Peyer's patch (tissue), 4 donors: ENCODE data around the gene PDC.

Experiments
- CTCF ChIP-seq, 6 experiments: fragments of 450-650 bp in 4 of 6; fragments of 200-600 bp in 2 of 6; sonication (generic) in 1 of 6; IDR thresholded peaks; one replicate each; pipeline ENCODE4 v1.5.1; 2017 to 2019; ENCODE audit warnings: antibody characterized with exemption in 6 of 6, mild to moderate bottlenecking in 3 of 6, moderate library complexity in 1 of 6
- POLR2A ChIP-seq, 2 donors: fragments of 450-650 bp; IDR thresholded peaks; one replicate each; pipeline ENCODE4 v1.5.1; 2017; ENCODE audit warnings: antibody characterized with exemption in 2 of 2, mild to moderate bottlenecking in 2 of 2, moderate library complexity in 2 of 2

GRCh38 chr1:186473047-186473446 lies 12.1 kb upstream of the PDC start:
- TF ChIP-seq POLR2A (IDR thresholded peaks at IDR 0.05) (no peak), CTCF (IDR thresholded peaks at IDR 0.05) (no peak)
